NCI-H2196 (cell line): ENCODE data around the gene CCDC88C.

Source experiments
- DNase-seq: peaks from one replicate; lab custom pipeline; 2025; ENCODE audit not compliant: unreplicated experiment; lab: John Stamatoyannopoulos, UW

CCDC88C gene

DNA sequence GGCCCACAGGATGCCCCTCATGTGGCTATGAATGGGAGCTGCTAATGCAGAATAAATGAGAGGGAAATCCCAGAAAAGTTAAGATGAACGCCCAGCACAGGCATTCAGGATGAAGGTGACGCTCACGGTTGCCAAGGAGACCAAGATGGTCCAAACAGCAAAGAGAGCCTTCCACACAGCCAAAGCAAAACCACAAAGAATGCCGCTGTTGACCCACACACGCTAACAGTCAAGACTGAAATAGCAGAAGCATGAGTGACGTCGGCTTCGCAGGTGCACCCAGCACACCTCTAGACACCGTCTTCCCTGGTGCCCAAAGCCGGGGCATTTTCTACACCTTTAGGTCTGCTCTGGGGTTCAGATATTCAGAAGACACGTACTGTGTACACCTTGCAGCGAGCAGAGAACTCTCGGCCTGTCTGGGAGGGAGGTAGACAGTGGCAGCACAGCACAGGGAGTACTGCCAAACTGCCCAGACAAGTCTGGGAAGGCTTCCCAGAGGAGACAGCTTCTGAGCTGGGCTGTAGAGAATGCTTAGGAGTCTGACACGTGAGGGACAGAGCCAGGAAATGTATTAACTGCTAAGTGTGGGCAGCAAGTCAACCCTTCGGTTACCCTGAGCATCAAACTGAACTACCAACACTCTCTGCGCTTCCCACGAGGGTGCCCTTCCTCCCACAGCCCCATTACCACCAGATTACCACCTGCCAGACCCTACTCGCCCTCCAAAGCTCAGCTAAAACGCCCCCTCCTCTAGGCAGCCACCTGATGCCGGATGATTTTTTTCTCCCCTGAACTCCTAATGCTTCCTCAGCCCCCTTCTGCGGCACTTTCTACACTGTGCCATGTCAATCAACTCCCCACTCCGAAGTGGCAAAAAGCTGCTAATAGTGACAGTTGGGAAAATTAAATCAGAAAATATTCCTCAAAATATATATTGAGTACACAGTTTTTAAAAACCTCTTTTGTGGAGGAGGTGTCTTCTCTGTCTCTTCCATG, 50.1 kb downstream of the CCDC88C start:
- DNase-seq: peak; percentile 29

DNA sequence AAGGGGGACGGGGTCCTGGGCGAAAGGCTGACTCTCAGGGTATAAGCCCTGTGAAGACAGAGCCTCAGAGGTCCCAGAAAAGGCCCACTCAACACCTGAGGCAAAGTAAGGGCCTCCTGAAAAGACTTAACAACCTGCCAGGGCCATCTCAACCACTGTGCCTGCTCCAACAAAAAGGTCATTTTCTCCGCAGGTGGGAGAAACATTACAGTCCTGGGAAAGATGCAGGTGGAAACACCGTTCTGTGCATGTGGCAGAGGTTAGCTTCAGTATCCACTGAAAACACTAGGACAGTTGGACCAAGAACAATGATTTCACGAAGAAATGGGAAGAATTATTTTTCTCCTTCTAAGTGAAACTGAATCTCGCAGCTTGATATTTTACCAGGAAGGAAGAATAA, 50.9 kb downstream of the CCDC88C start:
- DNase-seq: no peak

DNA sequence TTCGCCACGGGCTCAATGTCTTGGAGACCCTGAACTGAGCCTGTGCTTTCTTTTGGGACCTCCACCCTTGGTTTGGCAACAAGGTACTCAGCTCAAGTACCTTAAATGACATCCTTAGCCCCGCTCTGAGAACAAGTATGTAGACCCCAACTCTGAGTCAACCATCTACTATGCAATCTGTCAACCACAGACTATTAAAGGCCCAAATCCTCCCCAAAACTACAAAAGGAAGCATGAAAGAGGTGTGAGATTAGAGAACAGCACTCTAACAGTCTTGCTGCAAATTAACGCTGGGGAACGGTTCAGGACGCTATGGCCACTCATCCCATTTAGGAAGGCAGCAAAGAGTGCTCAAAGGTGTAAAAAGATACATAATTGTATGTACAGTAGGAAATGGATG, 52.1 kb downstream of the CCDC88C start:
- no peak for DNase-seq

DNA sequence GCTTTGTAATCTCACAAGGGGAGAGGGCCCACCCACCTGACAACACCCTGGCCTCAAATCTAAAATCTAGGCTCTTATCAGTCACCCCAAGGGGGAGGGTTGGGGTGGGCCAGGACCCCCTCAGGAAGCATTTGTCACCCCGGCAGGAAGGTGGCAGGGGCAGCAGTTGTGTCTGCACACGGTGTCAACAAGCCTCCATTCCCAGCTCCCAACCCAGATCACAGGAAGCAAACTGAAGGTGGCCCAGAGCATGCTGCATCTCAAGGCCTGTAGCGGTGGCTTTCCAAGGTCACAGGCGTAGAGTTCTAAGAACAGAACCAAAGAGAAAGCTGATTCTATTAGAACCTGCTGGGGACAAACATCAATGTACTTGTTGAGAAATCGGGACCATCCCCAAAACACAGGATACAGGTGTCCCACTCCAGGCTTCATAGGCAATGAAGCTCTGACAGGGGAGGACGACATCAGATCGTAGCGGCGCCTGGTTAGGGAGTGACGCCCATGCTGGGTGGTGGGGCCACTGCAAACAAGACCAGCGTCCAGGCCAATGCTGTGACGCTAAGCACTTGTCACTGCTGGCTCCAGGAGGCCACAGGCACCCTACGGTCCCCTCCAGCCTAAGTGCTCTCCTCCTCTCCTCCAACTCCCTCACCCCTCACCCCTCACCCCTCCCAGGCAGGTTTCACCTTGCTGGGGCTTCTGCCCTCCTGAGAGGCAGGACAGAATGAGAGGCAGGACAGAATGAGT, 52.9 kb downstream of the CCDC88C start:
- no peak for DNase-seq

DNA sequence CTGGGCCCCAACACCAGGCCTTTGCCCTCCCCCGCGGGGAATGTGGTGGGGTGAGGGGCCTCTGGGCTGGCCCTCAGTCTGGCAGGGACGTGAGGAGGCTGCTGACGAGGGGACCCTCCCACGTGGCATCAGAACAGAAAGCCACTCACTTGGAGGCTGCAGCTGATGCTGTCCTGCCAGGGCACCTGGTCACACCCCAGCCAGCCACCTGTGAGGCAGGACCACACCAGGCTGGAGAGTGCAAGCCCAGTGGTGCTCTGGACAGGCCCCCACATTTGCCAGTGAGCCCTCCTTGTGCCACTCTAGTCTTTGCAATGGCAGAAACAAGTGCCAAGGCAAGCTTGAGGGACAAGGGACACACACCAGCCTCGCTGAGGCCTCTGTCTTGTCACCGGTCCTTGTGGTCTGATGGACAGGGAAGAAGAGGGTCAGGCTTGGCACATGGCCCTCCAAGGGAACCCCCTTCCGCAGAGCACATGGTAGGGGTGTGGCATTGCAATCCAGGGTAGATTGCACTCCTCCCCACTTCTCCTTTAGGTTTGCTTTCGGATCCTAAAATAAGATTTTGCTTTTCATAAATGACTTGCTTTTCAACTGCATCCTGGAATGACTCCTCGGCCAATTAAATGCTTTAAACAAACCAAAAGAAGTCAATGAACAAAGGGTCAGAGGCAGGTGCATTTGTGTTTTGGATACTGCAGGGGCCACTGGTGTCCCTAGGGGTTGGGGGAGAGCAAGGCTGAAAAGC, 53.7 kb downstream of the CCDC88C start:
- DNase-seq: no peak

DNA sequence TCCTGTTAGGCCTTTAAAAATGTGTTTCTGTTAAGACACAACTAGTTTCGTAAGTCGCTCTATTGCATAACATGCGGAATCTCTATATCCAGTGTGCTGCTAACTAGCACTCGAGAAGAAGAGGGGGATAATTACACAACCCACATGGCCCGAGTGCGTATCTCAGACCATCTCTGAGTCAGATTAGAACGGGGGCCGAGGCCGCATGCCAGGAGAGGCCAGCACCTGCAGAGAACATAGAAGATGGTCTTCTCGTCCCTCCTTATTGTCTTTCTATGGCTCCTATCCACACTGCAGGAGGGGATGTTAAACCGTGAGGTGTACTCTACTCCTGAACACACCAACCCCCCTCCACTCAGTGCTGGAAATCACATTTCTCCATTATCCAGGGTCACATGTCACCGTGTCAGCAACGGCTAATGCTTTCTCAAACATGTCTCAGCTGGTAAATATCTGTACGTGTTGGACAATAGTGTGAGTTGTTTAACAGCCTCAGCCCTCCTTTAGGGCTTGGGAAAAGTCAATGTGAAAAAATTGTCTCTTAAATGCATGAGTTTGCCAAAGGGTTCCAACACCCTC, 56.3 kb downstream of the CCDC88C start:
- no peak for DNase-seq

DNA sequence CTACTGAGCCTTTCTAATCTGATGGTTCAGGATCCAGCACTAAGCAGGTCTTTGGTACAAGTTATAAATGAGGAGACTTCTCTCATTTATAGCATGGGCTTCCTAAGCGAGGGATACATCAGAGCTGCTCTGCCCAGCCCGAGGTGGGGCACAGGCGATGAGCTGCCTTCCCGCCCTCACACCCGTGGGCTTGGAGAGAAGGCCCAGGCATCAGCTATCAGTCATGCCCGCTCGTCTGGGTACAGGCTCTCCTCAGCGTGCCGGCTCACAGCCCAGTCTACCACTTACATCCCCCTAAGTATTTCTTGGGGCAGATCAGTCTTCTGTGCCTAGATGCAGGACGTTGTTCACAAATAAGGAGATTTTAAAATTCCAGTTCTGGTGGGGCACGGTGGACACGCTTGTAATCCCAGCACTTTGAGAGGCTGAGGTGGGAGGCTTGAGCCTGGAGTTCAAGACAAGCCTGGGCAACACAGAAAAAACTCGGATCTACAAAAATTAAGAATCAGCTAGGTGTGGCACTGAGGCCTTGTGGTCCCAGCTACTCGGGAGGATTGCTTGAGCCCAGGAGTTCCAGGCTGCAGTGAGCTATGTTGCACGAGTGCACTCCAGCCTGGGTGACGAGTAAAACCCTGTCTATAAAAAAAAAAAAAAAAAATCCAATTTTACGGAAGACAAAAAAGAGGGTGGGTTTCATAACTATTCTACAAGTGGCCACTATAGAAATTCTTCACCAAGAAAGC, 57.0 kb downstream of the CCDC88C start:
- no peak for DNase-seq

DNA sequence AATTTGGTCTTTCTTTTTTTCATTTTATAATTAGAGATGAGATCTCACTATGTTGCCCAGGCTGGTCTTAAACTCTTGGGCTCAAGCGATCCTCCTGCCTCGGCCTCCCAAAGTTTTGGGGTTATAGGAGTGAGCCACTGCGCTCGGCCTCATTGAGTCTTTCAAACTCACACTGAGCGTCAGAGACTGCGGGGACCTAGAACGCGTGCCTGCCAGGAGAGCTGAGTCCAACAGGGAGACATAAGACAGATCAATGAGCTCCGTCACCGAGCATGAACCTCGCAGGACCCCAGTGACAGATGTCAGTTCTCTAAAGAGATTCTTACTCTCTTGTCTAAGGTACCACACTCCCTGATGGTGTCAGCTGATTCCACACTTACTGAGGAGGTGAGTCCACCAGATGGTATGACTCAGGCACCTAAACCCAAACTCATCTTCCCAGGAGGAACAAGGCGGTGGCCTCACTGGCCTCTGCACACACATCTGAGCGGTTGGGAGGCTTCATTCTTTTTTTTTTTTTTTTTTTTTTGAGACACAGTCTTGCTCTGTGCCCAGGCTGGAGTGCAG, 58.9 kb downstream of the CCDC88C start:
- DNase-seq: no peak

DNA sequence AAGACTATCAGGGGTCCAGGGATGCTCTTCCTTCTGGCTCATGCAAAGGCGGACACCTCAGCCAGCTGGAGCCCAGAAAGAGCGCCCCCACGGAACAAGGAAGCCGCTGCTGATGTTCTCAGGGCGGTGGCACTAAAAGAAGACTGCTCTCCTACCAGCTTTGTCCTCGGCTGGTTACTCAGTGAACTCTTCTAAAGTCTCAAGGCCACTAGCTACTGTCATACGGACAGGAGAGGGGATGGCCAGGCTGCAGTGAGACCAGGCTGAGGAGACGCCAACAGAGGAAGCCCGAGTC, 59.6 kb downstream of the CCDC88C start:
- DNase-seq: no peak

DNA sequence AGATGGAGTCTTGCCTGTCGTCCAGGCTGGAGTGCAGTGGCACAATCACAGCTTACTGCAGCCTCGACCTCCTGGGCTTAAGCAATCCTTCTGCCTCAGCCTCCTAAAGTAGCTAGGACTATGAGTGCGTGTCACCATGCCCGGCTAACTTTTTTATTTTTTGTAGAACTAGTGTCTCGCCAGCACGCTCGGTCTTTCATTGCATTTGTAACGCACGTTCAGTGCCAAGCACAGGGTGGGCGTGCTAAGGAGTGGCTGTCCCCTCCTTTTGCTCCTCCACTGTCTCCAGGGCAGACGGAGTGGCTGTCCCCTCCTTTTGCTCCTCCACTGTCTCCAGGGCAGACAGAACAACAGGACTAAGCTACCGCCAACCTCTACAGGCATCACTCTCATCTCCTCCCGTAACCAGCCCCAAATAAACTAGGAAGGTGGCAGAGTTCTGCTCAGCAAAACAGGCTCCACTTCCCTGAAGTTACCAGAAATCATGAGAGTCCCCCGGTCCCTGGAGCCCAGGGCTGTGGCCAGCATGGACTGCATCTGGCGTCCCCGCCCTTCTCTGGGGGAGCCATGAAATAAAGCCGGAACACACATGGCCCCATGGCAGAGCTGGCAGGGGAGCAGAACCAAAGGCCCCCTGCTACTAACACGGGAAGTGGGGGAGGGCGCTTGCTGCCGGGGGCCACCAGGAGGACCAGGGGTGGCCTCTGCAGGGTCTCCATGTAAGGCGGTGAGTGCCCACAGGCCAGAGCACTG, 60.2 kb downstream of the CCDC88C start:
- DNase-seq: no peak

DNA sequence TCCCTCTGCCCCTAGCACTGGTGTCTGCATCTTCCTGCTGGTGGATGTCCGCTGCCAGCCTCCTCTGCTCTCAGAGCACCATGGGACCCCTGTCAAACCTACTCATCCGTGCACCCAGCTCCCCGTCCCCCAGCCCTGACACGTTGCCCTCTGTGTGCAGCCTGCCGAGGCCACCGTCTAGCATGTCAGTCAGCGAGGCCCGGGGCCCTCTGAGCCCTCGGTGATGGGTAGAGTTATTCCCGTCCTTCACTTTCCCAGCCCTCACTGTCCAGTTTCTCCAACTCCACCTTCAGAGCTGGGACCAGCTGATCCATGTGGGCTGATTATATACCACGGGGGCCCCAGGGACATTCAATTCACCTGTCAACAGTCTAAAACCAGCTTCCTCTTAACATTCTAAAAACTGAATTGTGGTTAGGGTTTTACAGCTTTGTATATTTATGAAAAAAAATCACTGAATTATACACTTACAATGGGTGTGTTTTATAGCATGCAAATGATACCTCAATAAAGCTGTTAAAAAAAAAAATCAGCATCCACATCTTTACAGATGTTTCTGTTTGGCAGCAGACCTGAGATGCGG, 61.3 kb downstream of the CCDC88C start:
- no peak for DNase-seq

DNA sequence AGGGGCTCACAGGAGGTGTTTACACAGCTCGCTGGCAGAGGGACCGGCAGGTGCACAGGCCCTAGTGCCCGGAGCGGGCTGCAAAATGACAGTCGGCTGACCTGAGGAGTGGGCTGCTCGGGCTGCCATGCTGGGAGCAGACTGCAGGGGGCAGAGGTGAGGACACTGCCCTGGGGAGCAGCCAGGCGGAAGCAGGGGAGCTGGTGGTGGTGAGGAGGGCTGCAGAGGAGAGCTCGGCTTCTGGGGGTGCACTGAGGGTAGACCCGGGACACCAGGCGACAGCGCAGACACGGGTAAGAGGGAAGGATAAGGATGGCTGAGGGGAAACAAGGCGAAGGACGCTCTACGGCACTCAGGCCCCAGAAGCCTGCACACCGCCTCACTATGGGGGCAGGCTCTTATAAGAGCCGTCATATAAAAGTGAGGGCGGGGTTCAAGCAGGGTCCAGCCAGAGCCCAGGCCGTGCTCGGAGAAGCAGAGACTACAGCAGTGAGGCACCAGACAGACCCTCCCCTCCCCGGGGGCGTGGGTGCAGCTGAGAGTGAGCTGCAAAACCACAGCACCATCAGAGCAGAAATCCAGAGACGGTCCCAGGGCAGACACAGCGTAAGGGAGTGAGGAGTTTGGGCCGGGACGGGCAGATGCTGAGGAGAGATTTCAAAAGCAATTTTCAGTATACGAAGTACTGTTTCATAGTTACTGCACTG, 62.5 kb downstream of the CCDC88C start:
- no peak for DNase-seq

DNA sequence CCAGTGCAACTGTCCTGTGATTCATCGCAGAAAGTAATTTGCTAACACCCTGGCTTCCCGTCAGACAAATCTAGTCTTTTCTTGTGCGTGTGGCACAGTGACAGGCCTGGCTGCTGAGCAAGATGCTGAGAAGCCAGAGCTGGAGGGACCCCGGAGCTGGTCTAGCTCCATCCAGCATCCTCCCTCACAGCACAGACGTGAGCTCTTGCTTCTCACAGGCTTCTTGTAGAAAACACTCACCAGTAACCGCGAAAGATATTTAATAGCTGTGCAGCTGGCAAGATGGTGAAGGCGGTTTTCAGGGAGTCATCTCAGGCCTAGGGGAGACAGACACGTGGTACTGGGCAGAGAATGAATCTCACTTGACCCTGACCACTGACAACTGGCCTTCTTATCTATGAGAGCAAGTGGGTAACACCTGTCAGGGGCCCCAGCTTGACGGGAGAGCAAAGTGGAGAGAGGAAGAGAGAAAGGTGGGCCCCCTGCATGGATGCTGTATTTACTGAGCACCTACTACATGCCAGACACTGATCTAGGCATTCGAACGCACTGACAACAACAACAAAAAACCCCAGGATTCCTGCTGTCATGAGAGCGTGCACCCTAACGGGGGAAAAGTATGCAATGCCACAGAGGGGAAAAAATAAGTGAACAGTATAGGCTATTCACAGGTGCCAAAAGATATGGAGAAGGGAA, 63.3 kb downstream of the CCDC88C start:
- DNase-seq: no peak

DNA sequence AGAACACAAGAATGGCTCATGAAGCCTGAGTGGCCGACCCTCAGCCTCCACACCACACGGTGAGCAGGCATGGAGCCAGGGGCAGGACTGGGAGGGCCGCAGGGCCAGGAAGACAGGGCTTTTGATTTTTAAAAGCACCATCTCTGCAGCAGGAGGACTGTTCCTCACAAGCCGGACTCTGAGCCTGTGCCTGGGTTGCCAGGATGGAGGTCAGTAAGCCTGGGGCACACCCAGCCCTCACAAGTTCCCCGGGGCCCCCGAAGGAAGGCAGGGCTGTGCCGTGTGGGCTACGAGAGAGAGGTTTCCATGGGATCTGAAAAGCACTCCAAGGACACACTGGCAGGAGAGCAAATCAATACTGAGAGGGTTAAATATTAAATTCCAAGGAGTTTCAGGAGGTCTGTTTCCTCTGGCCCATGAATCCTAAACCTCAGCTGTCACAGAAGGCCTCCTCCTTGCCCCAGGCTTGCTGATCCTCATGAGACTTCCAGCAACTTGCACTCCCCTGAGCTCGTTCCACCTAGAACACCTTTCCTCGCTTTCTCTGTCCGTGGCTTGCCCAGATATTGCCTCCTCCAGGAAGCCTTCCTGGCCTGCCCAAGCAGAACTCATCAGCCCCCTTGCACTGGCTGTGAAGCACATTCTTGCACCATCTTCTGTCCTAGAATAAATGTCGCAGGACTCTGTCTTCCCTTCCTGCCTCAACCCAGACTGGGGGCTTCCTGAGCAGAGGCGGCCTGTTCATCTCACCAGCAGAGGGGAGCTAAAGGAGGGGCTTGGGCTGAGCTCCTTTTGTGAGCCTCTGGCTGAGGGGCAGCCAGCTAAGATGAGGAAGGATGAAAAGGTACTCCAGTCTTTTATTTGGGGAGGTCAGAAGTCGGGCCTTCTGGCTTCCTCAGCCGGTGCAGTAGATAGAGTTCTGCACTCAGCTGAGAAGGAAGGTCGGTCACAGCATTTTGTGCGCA, 64.6 kb downstream of the CCDC88C start:
- DNase-seq: no peak

DNA sequence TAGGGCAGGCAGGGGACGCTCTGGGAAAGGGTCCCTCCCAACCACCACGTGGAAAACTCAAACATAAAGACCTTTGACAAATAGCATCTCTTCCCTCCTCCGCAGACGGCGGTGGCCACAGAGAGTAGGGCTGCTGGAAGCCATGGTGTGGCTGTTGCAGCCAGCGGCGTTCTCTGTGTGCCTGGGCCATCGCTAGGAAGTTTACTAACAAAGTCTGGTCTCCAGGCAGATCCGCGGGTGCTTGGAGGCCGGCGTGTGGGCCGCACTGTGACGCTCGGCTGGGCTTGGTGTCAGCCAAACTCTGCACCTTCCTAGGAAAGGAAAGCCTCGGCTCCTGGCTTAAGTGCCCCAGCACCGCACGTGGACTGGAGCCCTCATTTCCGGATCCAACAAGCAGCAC, 65.6 kb downstream of the CCDC88C start:
- no peak for DNase-seq

DNA sequence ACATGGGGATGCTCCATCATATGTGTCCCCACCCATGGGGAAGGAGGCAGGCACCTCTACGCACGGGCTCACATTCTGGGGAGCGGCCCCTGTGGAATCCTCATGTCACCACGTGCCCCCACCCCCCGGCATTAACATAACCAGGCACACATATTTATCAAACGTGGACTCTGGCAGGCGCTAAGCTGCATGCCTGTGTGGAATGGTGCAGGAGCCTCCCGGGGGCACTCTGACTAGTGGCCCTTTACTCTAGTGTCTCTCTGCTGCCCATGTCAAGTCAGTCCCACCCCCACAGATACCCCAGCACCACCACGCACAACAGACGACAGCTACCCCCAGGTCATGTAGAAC, 66.1 kb downstream of the CCDC88C start:
- DNase-seq: no peak
